Measurements from ENCODE around the gene MCRIP1. TPM values are rescaled to one million over a fixed set of nuclear protein-coding genes. Genes with fewer than 3 reads are reported as not detected.

Gene MCRIP1
- total RNA-seq (43.8 TPM), polyA plus RNA-seq (190 TPM)

- peak within 1 kb of the TSS; percentile 79 for H3K27ac ChIP-seq (ENCODE audit: low read depth)
- no peaks in the 10 kb centered on the region for H3K36me3 ChIP-seq (ENCODE audit: insufficient read depth)
- DNase-seq (ENCODE audit: extremely low spot score), result peak; percentile 50
- 1% methylated on average over 70 of the region's 76 CpGs for WGBS
- peak within 1 kb of the TSS; percentile 88 for H3K4me3 ChIP-seq (ENCODE audit: low read depth, low read length)
- H3K4me1 ChIP-seq (ENCODE audit: insufficient read depth), result no peaks in the 10 kb centered on the region
These were observed at the start of gene MCRIP1 for GRCh38 chr17:81833160-81833920. Gene MCRIP1 (minus strand): TSS chr17:81833291. CDS start chr17:81824506, 8,785 bp downstream.

- Histone ChIP-seq H3K27ac (ENCODE audit: low read depth) (no peak overlapping the region), H3K36me3 (ENCODE audit: insufficient read depth) (no peaks in the 10 kb centered on the region), H3K4me3 (ENCODE audit: low read depth, low read length) (no peak overlapping the region), H3K4me1 (ENCODE audit: insufficient read depth) (no peaks in the 10 kb centered on the region)
- 93% methylated on average over 5 of the region's 5 CpGs for WGBS
- DNase-seq (ENCODE audit: extremely low spot score), result no peak
These were observed 46.0 kb upstream of the MCRIP1 start for GRCh38 chr17:81879121-81879520.

- Histone ChIP-seq H3K27ac (ENCODE audit: low read depth) (no peak overlapping the region), H3K36me3 (ENCODE audit: insufficient read depth) (no peaks in the 10 kb centered on the region), H3K4me1 (ENCODE audit: insufficient read depth) (no peaks in the 10 kb centered on the region), H3K4me3 (ENCODE audit: low read depth, low read length) (no peak overlapping the region)
- no peak for DNase-seq (ENCODE audit: extremely low spot score)
- 85% methylated on average over 3 of the region's 3 CpGs for WGBS
These were observed 45.2 kb upstream of the MCRIP1 start for GRCh38 chr17:81878294-81878693.

- 93% methylated on average over 5 of the region's 5 CpGs for WGBS
- H3K36me3 ChIP-seq (ENCODE audit: insufficient read depth), result no peaks in the 10 kb centered on the region
- DNase-seq (ENCODE audit: extremely low spot score), result no peak
- H3K27ac ChIP-seq (ENCODE audit: low read depth), result no peak overlapping the region
- H3K4me3 ChIP-seq (ENCODE audit: low read depth, low read length), result no peak overlapping the region
- no peaks in the 10 kb centered on the region for H3K4me1 ChIP-seq (ENCODE audit: insufficient read depth)
These were observed 44.5 kb upstream of the MCRIP1 start for GRCh38 chr17:81877569-81877968.

- no peaks in the 10 kb centered on the region for H3K4me1 ChIP-seq (ENCODE audit: insufficient read depth)
These were observed 38.5 kb upstream of the MCRIP1 start for GRCh38 chr17:81871387-81872230.

GRCh38 chr17:81870981-81871386, 37.9 kb upstream of the MCRIP1 start, which contains the start of gene ARHGDIA:
Gene ARHGDIA (minus strand): TSS chr17:81871337. CDS start chr17:81869930, 1,407 bp downstream.
- Histone ChIP-seq H3K4me3 (ENCODE audit: low read depth, low read length) (peak within 1 kb of the TSS; percentile 93), H3K27ac (ENCODE audit: low read depth) (peak within 1 kb of the TSS; percentile 96), H3K4me1 (ENCODE audit: insufficient read depth) (no peaks in the 10 kb centered on the region), H3K36me3 (ENCODE audit: insufficient read depth) (no peaks in the 10 kb centered on the region)
- 1% methylated on average over 64 of the region's 64 CpGs for WGBS
- no peak for DNase-seq (ENCODE audit: extremely low spot score)

More at GRCh38 chr17:81871387-81872230, 38.5 kb upstream of the MCRIP1 start:
- Histone ChIP-seq H3K27ac (ENCODE audit: low read depth) (peak overlapping the region; percentile 96), H3K4me3 (ENCODE audit: low read depth, low read length) (peak overlapping the region; percentile 93), H3K36me3 (ENCODE audit: insufficient read depth) (no peaks in the 10 kb centered on the region)
- under 1% methylated on average over 86 of the region's 86 CpGs for WGBS
- peak; percentile 85 for DNase-seq (ENCODE audit: extremely low spot score)

GRCh38 chr17:81870131-81870980, 37.3 kb upstream of the MCRIP1 start:
- 2% methylated on average over 65 of the region's 65 CpGs for WGBS
- DNase-seq (ENCODE audit: extremely low spot score), result no peak
- no peaks in the 10 kb centered on the region for H3K4me1 ChIP-seq (ENCODE audit: insufficient read depth)
- peak overlapping the region; percentile 93 for H3K4me3 ChIP-seq (ENCODE audit: low read depth, low read length)
- H3K27ac ChIP-seq (ENCODE audit: low read depth), result peak overlapping the region; percentile 96
- no peaks in the 10 kb centered on the region for H3K36me3 ChIP-seq (ENCODE audit: insufficient read depth)

GRCh38 chr17:81869221-81870130, 36.4 kb upstream of the MCRIP1 start:
- peak overlapping the region; percentile 93 for H3K4me3 ChIP-seq (ENCODE audit: low read depth, low read length)
- H3K27ac ChIP-seq (ENCODE audit: low read depth), result no peak overlapping the region
- H3K4me1 ChIP-seq (ENCODE audit: insufficient read depth), result no peaks in the 10 kb centered on the region
- WGBS, result 31% methylated on average over 52 of the region's 52 CpGs
- no peak for DNase-seq (ENCODE audit: extremely low spot score)
- no peaks in the 10 kb centered on the region for H3K36me3 ChIP-seq (ENCODE audit: insufficient read depth)

- 54% methylated on average over 30 of the region's 30 CpGs for WGBS
- H3K27ac ChIP-seq (ENCODE audit: low read depth), result peak overlapping the region; percentile 53
- H3K4me3 ChIP-seq (ENCODE audit: low read depth, low read length), result no peak overlapping the region
- H3K36me3 ChIP-seq (ENCODE audit: insufficient read depth), result no peaks in the 10 kb centered on the region
- DNase-seq (ENCODE audit: extremely low spot score), result no peak
- H3K4me1 ChIP-seq (ENCODE audit: insufficient read depth), result no peaks in the 10 kb centered on the region
These were observed 35.7 kb upstream of the MCRIP1 start for GRCh38 chr17:81868674-81869220.

GRCh38 chr17:81867991-81868673, 35.0 kb upstream of the MCRIP1 start:
- no peaks in the 10 kb centered on the region for H3K4me1 ChIP-seq (ENCODE audit: insufficient read depth)
- 66% methylated on average over 28 of the region's 28 CpGs for WGBS
- H3K36me3 ChIP-seq (ENCODE audit: insufficient read depth), result no peaks in the 10 kb centered on the region
- no peak overlapping the region for H3K27ac ChIP-seq (ENCODE audit: low read depth)
- no peak for DNase-seq (ENCODE audit: extremely low spot score)
- H3K4me3 ChIP-seq (ENCODE audit: low read depth, low read length), result no peak overlapping the region

- H3K27ac ChIP-seq (ENCODE audit: low read depth), result no peak overlapping the region
- no peaks in the 10 kb centered on the region for H3K36me3 ChIP-seq (ENCODE audit: insufficient read depth)
- no peaks in the 10 kb centered on the region for H3K4me1 ChIP-seq (ENCODE audit: insufficient read depth)
- no peak for DNase-seq (ENCODE audit: extremely low spot score)
- 45% methylated on average over 23 of the region's 23 CpGs for WGBS
- H3K4me3 ChIP-seq (ENCODE audit: low read depth, low read length), result no peak overlapping the region
These were observed 34.3 kb upstream of the MCRIP1 start for GRCh38 chr17:81867170-81867990.

Data from urinary bladder (tissue), 4 donors.